Right atrium auricular region (tissue), 2 donors: ENCODE results near the gene CMTM6. TPM values are rescaled to one million over a fixed set of nuclear protein-coding genes. Genes with fewer than 3 reads are reported as not detected.

Source experiments
- DNase-seq: peaks from one replicate; pipeline ENCODE4 v3.0.0-alpha.2; 2019; ENCODE audit warnings: low spot score
- H3K27ac ChIP-seq, 2 donors: fragments of 200-600 bp; sonication (generic); 1 replicate in 1 of 2; 2 replicates in 1 of 2; pipeline ENCODE4 v1.5.1; 2016 to 2019
- H3K27me3 ChIP-seq, 2 donors: fragments of 200-600 bp; sonication (generic); one replicate each; pipeline versions ENCODE4 v1.5.1 to v1.6.0; 2017 to 2019
- H3K36me3 ChIP-seq: fragments of 200-600 bp; sonication (generic); one replicate; pipeline ENCODE4 v1.5.1; 2016
- H3K4me1 ChIP-seq, 2 donors: fragments of 200-600 bp; sonication (generic); one replicate each; pipeline versions ENCODE4 v1.5.1 to v1.6.0; 2017 to 2019
- H3K4me3 ChIP-seq, 2 donors: fragments of 200-600 bp; sonication (generic); 1 replicate in 1 of 2; 2 replicates in 1 of 2; pipeline ENCODE4 v1.5.1; 2017 to 2019; ENCODE audit warnings: mild to moderate bottlenecking in 1 of 2, moderate library complexity in 1 of 2
- H3K9me3 ChIP-seq, 2 donors: fragments of 200-600 bp; sonication (generic); one replicate each; pipeline ENCODE4 v1.5.1; 2019
- total RNA-seq, 2 donors: library from RNA; depleted of rRNA; stranded (reverse); fragments of >200 nt; gene quantifications; one replicate each; pipeline ENCODE4 v1.1.0, GENCODE V29; 2016
- TF ChIP-seq, protein P1 (sequence below), 2 donors: fragments of 200-600 bp; sonication (generic); IDR thresholded peaks; one replicate each; pipeline ENCODE4 v1.5.1; 2019; ENCODE audit warnings: antibody characterized with exemption in 2 of 2

The CMTM6 gene
- total RNA-seq, 2 donors from 2014 or later = 16.6 to 25.9 TPM

- H3K9me3 ChIP-seq = no peaks in the 10 kb centered on the region
- H3K27me3 ChIP-seq = no peaks in the 10 kb centered on the region
- peak overlapping the region; percentile 94 to 97 for H3K4me3 ChIP-seq
- H3K4me1 ChIP-seq = peaks cover 0 to 10% of the 10 kb centered on the region in 2 donors
- TF ChIP-seq, protein P1, sequence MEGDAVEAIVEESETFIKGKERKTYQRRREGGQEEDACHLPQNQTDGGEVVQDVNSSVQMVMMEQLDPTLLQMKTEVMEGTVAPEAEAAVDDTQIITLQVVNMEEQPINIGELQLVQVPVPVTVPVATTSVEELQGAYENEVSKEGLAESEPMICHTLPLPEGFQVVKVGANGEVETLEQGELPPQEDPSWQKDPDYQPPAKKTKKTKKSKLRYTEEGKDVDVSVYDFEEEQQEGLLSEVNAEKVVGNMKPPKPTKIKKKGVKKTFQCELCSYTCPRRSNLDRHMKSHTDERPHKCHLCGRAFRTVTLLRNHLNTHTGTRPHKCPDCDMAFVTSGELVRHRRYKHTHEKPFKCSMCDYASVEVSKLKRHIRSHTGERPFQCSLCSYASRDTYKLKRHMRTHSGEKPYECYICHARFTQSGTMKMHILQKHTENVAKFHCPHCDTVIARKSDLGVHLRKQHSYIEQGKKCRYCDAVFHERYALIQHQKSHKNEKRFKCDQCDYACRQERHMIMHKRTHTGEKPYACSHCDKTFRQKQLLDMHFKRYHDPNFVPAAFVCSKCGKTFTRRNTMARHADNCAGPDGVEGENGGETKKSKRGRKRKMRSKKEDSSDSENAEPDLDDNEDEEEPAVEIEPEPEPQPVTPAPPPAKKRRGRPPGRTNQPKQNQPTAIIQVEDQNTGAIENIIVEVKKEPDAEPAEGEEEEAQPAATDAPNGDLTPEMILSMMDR (IDR thresholded peaks at IDR 0.05) = no peak
- no peak for DNase-seq
- peak overlapping the region; percentile 99 for H3K27ac ChIP-seq
- H3K36me3 ChIP-seq = no peaks in the 10 kb centered on the region
These were observed 264 bp upstream of the CMTM6 start for GRCh38 chr3:32502946-32503286.

DNA sequence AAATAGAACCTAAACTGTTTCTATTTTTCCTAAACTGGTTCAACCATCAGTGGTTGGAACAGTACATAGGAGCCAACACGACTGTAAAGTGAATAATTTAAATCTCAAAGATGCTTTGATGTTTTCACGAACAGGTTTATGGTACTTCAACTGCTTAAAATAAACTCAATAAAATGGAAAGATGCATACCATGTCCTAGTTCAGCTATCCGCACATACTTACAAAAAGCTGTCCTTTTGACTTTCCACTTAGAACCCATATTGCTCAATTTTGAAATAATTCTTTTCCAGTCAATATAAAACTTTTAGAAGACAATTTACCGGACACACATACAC is 902 bp downstream of the CMTM6 start:
- Histone ChIP-seq H3K27me3 (no peaks in the 10 kb centered on the region), H3K36me3 (no peaks in the 10 kb centered on the region), H3K4me3 (peak overlapping the region; percentile 94 to 97), H3K9me3 (no peaks in the 10 kb centered on the region), H3K27ac (peak overlapping the region; percentile 99), H3K4me1 (peaks cover 0 to 10% of the 10 kb centered on the region in 2 donors)
- DNase-seq = no peak
- TF ChIP-seq, protein P1 (IDR thresholded peaks at IDR 0.05) = no peak

DNA sequence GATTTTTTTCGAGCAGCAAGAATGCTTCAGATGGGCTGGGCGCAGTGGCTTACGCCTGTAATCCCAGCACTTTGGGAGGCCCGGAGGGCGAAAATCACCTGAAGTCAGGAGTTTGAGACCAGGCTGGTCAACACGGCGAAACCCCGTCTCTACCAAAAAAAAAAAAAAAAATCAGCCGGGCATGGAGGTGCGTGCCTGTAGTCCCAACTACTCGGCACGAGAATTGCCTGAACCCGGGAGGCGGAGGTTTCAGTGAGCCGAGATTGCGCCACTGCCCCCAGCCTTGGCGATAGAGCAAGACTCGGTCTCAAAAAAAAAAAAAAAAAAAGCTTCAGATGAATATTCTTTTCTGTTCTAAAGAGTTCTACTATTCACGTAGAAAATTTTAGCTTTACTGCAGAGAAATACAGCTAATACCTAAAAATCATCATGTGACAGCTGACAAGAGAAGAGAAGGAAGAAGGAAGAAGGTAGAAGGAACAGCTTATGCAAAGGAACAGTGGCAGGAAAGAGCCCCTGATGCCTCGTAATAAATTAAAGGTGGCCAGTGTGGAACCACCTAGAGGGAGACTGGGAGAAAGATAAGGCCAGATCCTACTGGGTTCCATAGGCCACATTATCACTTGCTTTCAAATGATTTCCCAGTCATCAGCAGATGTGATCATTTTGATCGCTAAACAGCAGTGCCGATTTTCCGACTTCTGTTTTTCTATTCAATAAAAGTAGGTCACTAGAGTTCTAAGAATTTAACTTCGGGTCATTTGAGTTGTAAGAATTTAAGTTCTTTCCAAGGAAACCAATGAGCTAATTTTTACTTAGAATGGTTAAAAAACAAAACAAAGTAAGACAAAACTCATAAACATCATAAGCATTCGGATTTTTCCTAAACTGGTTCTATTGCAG is 1.5 kb downstream of the CMTM6 start:
- peak overlapping the region; percentile 99 for H3K27ac ChIP-seq
- peaks cover 0 to 10% of the 10 kb centered on the region in 2 donors for H3K4me1 ChIP-seq
- TF ChIP-seq, protein P1 (IDR thresholded peaks at IDR 0.05) = no peak
- H3K4me3 ChIP-seq = peak overlapping the region; percentile 94 to 97
- H3K27me3 ChIP-seq = no peaks in the 10 kb centered on the region
- no peaks in the 10 kb centered on the region for H3K36me3 ChIP-seq
- no peaks in the 10 kb centered on the region for H3K9me3 ChIP-seq
- DNase-seq = no peak

DNA sequence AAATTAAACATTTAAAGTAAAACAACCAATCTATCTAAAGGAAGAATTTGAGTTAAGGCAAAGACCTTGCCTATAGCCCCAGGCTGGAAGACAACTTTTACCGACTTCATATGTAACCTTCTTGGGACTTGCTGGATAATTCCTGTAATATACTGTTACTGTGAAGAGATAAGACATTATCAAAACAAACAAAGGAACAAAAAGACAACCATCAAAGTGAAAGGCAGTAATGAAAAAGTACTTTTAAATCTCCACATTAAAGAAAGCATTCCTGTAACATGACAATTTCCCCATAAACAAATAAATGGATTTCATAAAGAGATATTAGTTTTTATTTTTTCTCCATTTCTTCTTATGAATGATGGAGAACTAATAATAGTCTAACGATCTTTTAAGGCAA is 2.4 kb downstream of the CMTM6 start:
- H3K9me3 ChIP-seq = no peaks in the 10 kb centered on the region
- H3K4me1 ChIP-seq = peaks cover 0 to 10% of the 10 kb centered on the region in 2 donors
- H3K4me3 ChIP-seq = no peak overlapping the region
- no peak overlapping the region for H3K27ac ChIP-seq
- no peaks in the 10 kb centered on the region for H3K27me3 ChIP-seq
- DNase-seq = no peak
- H3K36me3 ChIP-seq = no peaks in the 10 kb centered on the region
- TF ChIP-seq, protein P1 (IDR thresholded peaks at IDR 0.05) = no peak

- TF ChIP-seq, protein P1 (IDR thresholded peaks at IDR 0.05) = no peak
- Histone ChIP-seq H3K9me3 (no peaks in the 10 kb centered on the region), H3K4me1 (peaks cover 0 to 14% of the 10 kb centered on the region in 2 donors), H3K27ac (no peak overlapping the region), H3K4me3 (no peak overlapping the region), H3K27me3 (no peaks in the 10 kb centered on the region), H3K36me3 (no peaks in the 10 kb centered on the region)
- DNase-seq = no peak
These were observed 3.1 kb downstream of the CMTM6 start for GRCh38 chr3:32499585-32499984.
